GM19455 (cell line): Measurements from ENCODE around the gene VWA1.

Experiments used
- ATAC-seq: cut with Tn5 transposase; IDR thresholded peaks from one replicate; pipeline ENCODE4 v1.9.1; 2021; ENCODE audit not compliant: unreplicated experiment

Gene VWA1, protein sequence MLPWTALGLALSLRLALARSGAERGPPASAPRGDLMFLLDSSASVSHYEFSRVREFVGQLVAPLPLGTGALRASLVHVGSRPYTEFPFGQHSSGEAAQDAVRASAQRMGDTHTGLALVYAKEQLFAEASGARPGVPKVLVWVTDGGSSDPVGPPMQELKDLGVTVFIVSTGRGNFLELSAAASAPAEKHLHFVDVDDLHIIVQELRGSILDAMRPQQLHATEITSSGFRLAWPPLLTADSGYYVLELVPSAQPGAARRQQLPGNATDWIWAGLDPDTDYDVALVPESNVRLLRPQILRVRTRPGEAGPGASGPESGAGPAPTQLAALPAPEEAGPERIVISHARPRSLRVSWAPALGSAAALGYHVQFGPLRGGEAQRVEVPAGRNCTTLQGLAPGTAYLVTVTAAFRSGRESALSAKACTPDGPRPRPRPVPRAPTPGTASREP

GRCh38 chr1:1435106-1435903 lies at the start of gene VWA1:
Gene VWA1 (plus strand): TSS chr1:1435690. CDS start chr1:1435749, 59 bp downstream.
- no peak for ATAC-seq

GRCh38 chr1:1385931-1386330 lies 49.6 kb upstream of the VWA1 start:
- ATAC-seq: no peak

DNA sequence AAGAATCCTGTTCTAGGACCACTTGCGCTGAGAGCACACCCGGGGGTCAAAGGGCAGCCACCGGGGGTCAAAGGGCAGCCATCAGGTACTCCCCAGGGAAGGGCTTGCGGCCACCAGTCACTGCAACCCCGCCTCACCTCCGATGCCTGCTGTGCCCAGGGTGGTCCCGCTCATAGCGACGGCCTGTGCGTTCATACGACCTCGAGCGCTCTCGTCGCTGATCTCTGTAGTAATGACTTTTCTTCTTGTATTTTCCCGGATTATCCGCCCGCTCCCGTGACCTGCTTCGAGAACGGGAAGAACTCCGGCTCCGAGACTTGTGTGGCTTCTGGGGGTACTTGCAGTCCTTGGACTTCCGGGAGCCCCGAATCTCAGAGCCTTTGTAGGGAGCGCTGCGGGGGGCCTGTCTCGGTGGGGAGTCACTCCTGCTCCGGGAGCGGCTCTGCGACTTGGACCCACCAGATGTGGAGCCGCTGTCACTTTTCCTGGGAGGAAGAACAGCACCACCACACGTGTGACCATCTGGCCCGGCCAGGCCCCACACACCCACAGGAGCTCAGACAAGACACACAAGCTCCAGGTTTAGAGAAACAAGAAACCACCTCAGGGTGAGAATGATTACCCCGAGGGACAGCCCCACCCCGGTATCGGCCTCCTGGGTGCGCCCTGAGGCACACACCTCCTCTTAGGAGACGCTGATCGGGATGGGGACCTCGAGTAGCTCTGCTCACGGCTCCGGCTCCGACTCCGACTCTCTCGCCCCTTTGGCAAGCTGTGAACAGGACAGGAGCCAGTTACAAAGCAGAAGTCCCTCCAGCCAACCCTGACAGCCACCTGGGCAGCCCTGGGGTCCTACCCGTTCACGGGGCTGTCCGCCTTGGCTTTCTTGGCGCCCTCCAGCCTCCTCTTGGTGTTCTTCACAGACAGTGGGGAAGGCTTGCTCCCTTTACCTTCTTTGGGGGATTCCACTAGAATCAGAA lies 48.1 kb upstream of the VWA1 start:
- ATAC-seq: no peak

GRCh38 chr1:1388078-1388472 lies 47.4 kb upstream of the VWA1 start:
- ATAC-seq: no peak

DNA sequence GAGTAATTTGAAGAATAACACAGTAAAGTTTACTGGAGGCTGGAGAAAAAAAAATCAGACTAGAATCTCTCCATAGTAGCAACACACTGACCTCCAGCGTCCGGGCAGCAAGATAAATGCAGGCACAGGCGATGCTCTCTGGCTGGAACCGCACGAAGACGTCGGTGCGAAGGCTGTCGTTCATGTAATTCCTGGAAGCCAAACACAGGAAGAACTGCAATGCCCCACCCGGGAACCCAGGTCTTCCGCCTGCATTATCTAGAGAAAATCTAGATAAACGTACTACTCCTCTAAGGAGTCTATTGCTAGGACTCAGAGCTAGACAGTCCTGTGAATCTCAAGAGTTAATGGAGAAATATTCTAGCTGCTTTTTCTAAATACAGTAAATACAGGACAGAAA lies 44.8 kb upstream of the VWA1 start:
- ATAC-seq: no peak

- no peak for ATAC-seq
These were observed 44.3 kb upstream of the VWA1 start for GRCh38 chr1:1391225-1391624.

- ATAC-seq: no peak
These were observed 42.5 kb upstream of the VWA1 start for GRCh38 chr1:1393014-1393413.

GRCh38 chr1:1393428-1393827 lies 42.1 kb upstream of the VWA1 start:
- no peak for ATAC-seq

- ATAC-seq: no peak
These were observed 41.4 kb upstream of the VWA1 start for GRCh38 chr1:1394116-1394515.

- no peak for ATAC-seq
These were observed 40.3 kb upstream of the VWA1 start for GRCh38 chr1:1395166-1395565.

DNA sequence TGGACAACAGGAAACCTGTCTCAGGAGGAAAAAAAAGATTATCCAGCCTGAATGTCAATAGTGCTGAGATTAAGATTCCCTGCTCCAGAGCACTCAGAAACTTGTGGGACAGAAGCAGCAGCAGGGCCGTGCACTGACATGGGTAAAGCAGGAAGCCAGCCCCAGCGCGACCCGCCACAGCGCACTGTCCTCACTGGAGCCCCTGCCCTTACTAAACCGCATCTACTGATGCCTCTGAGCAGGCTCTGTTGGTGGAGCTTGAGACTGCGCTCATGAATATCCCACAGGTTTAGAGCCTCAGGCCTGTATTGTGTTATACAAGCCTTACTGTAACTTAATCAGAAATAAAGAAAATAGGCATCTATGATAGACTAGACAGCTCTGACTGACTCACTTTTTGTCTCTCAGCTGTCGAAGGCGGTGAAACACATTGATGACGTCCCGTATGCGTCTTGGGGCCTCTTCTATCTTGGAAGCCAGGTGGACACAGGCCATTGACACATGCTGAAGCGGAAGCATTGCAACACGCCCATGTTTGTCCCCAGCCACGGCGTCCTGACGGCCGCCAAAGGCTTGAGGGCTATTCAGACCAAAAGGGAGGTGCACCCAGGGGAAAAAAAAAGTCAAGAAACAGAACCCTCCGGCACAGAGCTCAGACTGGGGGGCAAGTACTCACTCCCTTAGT lies 37.5 kb upstream of the VWA1 start:
- ATAC-seq: no peak

DNA sequence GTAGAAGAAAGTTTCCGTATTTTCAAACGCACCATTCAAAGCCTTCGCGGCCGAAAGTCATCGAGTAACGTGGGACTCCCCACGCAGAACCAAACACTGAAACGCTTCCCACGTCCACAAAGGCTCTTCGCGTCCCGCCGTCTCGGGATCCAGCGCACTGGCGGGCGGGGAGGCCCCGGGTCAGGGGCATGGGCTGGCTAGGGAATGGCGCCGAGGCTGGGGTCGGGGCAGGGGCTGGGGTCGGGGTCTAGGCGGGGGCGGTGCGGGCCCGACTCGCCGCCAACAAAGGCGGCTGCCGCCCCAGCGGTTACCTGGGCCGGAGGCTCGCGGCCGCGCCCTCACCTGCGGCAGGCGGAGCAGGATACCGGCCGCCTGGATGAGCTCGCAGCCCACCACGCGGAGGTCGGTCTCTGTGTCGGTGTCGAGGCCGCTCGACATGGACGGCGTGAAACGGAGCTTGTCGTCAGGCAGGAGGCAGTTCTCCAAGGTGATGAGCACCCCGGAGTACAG lies 36.8 kb upstream of the VWA1 start:
- ATAC-seq: peak; percentile 6

DNA sequence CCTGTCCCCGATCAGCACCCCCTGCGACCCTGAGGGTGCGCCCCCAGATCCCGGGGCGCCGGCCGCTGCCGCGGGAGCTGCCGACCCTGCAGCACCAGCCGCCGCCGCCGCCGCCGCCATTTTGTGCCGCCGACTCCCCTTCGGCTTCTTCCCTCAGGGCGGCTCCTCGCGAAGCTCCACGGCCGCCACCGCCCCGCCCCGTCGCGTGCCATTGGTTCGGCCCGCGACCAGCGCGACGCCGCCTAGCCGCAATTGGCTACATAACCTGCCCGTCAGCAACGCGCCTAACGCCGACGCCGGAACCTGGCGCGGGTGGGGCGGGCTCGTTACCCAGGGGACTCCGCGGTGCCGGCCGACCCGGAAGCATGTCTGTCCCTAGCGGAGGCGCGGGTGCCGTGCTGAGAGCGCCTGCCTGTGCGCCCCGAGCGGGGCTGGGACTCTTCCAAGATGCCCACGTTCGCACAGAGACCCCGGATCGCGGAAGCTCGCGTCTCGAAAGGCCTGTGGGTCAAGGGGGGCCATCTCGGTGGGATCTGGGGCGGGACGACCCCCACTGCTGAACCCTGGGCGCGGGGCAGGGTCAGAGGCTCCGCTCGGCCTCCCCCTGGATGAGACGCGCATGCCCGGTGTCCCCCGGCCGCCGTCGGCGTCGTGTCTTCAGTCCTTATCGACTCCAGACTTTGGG lies 36.2 kb upstream of the VWA1 start, which contains the start of gene CCNL2:
CCNL2 (minus strand) TSS at position 149 of the 685 bp plus-strand sequence; CDS start at position 120, 29 bp downstream.
- peak; percentile 92 for ATAC-seq

- ATAC-seq: peak; percentile 5
These were observed 35.5 kb upstream of the VWA1 start for GRCh38 chr1:1399872-1400575.

DNA sequence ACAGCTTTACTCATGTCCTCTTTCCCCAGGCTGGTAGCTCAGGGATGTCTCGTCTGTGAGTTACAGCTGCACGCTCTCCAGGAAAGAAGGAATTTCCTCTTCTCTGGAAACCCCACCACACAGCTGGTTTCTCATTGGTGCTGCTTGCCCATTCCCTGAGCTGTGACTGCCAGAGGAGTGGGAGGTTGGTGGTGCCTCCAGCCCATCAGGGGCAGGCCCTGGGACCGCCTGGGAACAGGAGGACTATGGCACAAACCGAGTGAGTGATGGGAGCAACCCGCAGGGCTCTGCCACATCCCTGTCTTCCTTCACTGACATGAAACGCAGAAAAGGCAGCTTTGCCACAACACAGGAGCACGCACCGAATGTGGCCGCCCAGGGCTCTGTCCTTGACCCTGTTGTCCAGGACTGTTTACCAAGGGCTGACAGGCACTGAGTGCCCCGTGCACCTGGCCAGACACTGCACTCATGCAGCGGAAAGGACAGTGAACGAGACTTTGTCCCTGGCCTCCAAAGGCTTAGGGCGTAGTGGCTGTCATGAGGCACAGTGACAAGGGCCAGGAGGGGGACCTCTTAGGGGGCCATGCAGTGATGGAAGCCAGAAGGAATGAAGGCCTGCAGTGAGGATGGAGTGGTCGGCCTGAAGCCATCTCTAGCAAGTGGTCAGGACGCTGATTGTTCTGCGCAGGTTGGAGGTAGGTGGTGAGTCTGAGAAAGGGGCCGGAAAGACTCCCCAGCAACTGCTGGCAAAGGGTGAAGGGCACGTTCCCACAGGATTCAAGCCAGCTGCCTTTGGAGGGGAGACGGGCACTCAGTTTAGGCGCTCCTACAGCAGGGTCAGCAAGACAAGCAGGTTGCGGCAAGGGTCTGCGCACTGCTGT lies 34.7 kb upstream of the VWA1 start:
- no peak for ATAC-seq

GRCh38 chr1:1401457-1402010 lies 34.0 kb upstream of the VWA1 start:
- no peak for ATAC-seq

GRCh38 chr1:1402072-1402900 lies 33.2 kb upstream of the VWA1 start:
- no peak for ATAC-seq
